Activated naive CD4-positive, alpha-beta T cell treated with anti-CD3 and anti-CD28 coated beads for 36 hours (primary cell): ENCODE results near the gene STYXL1. TPM values are rescaled to one million over a fixed set of nuclear protein-coding genes. Genes with fewer than 3 reads are reported as not detected.

Experiments used
- CTCF ChIA-PET: fragments of 350-600 bp; sonication (Branson Sonifier 250); formaldehyde crosslinking; loops from one replicate; lab custom pipeline; 2021; ENCODE audit warnings: antibody characterized with exemption; lab: Charles Lee
- DNase-seq: peaks from one replicate; pipeline ENCODE4 v3.0.0-alpha.2; 2020
- H3K27ac Mint-ChIP-seq: one replicate; pipeline ENCODE4 v1.8.0; 2021; ENCODE audit warnings: mild to moderate bottlenecking, mixed read lengths
- H3K27me3 Mint-ChIP-seq: one replicate; pipeline ENCODE4 v1.8.0; 2021; ENCODE audit warnings: low read depth, mixed read lengths
- H3K36me3 Mint-ChIP-seq: one replicate; pipeline ENCODE4 v1.8.0; 2021; ENCODE audit warnings: low read depth, mixed read lengths
- H3K4me1 Mint-ChIP-seq: one replicate; pipeline ENCODE4 v1.8.0; 2021; ENCODE audit warnings: low read depth, mixed read lengths
- H3K4me3 Mint-ChIP-seq: one replicate; pipeline ENCODE4 v1.8.0; 2021; ENCODE audit warnings: mild to moderate bottlenecking, moderate library complexity, mixed read lengths
- H3K9me3 Mint-ChIP-seq: one replicate; pipeline ENCODE4 v1.8.0; 2021; ENCODE audit warnings: mixed read lengths
- intact Hi-C: fragments of 100-400 bp; cut with micrococcal nuclease; formaldehyde crosslinking; loops from one replicate; pipeline ENCODE4 v1.15.1; 2023
- total RNA-seq, 2 experiments: library from RNA; stranded (reverse); gene quantifications; one replicate each; pipeline ENCODE4 v1.2.3, GENCODE V29; 2021

STYXL1 gene
- total RNA-seq, 2 experiments from 2014 or later, result 27.6 to 28.1 TPM

- H3K4me3 Mint-ChIP-seq, result no peak overlapping the region
- no peak for DNase-seq
- no peaks in the 10 kb centered on the region for H3K27me3 Mint-ChIP-seq
- CTCF ChIA-PET, result no interaction called here
- peaks cover 5% of the 10 kb centered on the region for H3K4me1 Mint-ChIP-seq
- no peak overlapping the region for H3K27ac Mint-ChIP-seq
- H3K36me3 Mint-ChIP-seq, result no peaks in the 10 kb centered on the region
- no peaks in the 10 kb centered on the region for H3K9me3 Mint-ChIP-seq
- intact Hi-C loops, result no loop called here
These were observed 27.2 kb upstream of the STYXL1 start for GRCh38 chr7:76074972-76075370.

GRCh38 chr7:76074306-76074971 lies 26.6 kb upstream of the STYXL1 start:
- CTCF ChIA-PET, result interaction anchor here (0.6 kb wide), 1 partner anchor 44 kb away, joined by 5 read pairs; no protein-coding TSS in a partner anchor
- no peaks in the 10 kb centered on the region for H3K36me3 Mint-ChIP-seq
- no peaks in the 10 kb centered on the region for H3K27me3 Mint-ChIP-seq
- intact Hi-C loops, result no loop called here
- no peak for DNase-seq
- H3K9me3 Mint-ChIP-seq, result no peaks in the 10 kb centered on the region
- H3K4me1 Mint-ChIP-seq, result peaks cover 5% of the 10 kb centered on the region
- no peak overlapping the region for H3K4me3 Mint-ChIP-seq
- no peak overlapping the region for H3K27ac Mint-ChIP-seq

GRCh38 chr7:76073335-76073990 lies 25.7 kb upstream of the STYXL1 start:
- Mint-ChIP-seq H3K4me1 (peaks cover 5% of the 10 kb centered on the region), H3K27ac (no peak overlapping the region), H3K36me3 (no peaks in the 10 kb centered on the region), H3K27me3 (no peaks in the 10 kb centered on the region), H3K4me3 (no peak overlapping the region), H3K9me3 (no peaks in the 10 kb centered on the region)
- intact Hi-C loops, result no loop called here
- CTCF ChIA-PET, result interaction anchor here (2.2 kb wide), 1 partner anchor 53 kb away, joined by 6 read pairs; no protein-coding TSS in a partner anchor
- DNase-seq, result no peak

GRCh38 chr7:76072243-76073148 lies 24.7 kb upstream of the STYXL1 start:
- Mint-ChIP-seq H3K9me3 (no peaks in the 10 kb centered on the region), H3K4me1 (peaks cover 5% of the 10 kb centered on the region), H3K27ac (no peak overlapping the region), H3K27me3 (no peaks in the 10 kb centered on the region), H3K4me3 (no peak overlapping the region), H3K36me3 (no peaks in the 10 kb centered on the region)
- CTCF ChIA-PET, result interaction anchor here (2.2 kb wide), 1 partner anchor 52 kb away, joined by 6 read pairs; no protein-coding TSS in a partner anchor
- intact Hi-C loops, result no loop called here
- no peak for DNase-seq

GRCh38 chr7:76071316-76072242 lies 23.8 kb upstream of the STYXL1 start:
- CTCF ChIA-PET, result interaction anchor here (1.3 to 2.2 kb wide), 2 partner anchors 10 to 51 kb away, joined by 6 to 7 read pairs; no protein-coding TSS in a partner anchor
- intact Hi-C loops, result no loop called here
- H3K4me1 Mint-ChIP-seq, result no peaks in the 10 kb centered on the region
- H3K27ac Mint-ChIP-seq, result no peak overlapping the region
- no peak overlapping the region for H3K4me3 Mint-ChIP-seq
- DNase-seq, result no peak
- no peaks in the 10 kb centered on the region for H3K36me3 Mint-ChIP-seq
- H3K27me3 Mint-ChIP-seq, result no peaks in the 10 kb centered on the region
- no peaks in the 10 kb centered on the region for H3K9me3 Mint-ChIP-seq

GRCh38 chr7:76069238-76069638 lies 21.4 kb upstream of the STYXL1 start:
- CTCF ChIA-PET, result interaction anchor here (0.8 kb wide), 1 partner anchor 21 kb away, joined by 5 read pairs; no protein-coding TSS in a partner anchor
- Mint-ChIP-seq H3K4me1 (no peaks in the 10 kb centered on the region), H3K27ac (no peak overlapping the region), H3K27me3 (no peaks in the 10 kb centered on the region), H3K9me3 (no peaks in the 10 kb centered on the region), H3K4me3 (no peak overlapping the region), H3K36me3 (peaks cover 17% of the 10 kb centered on the region)
- DNase-seq, result peak; percentile 35
- intact Hi-C loops, result loop anchor here (1.0 kb wide), 1 partner anchor 61 kb away; no protein-coding TSS in a partner anchor

- H3K4me3 Mint-ChIP-seq, result no peak overlapping the region
- H3K36me3 Mint-ChIP-seq, result peaks cover 21% of the 10 kb centered on the region
- no peaks in the 10 kb centered on the region for H3K4me1 Mint-ChIP-seq
- CTCF ChIA-PET, result interaction anchor here (0.8 to 1.3 kb wide), 2 partner anchors 10 to 47 kb away, joined by 3 to 4 read pairs; no protein-coding TSS in a partner anchor
- no peaks in the 10 kb centered on the region for H3K9me3 Mint-ChIP-seq
- no peak overlapping the region for H3K27ac Mint-ChIP-seq
- H3K27me3 Mint-ChIP-seq, result no peaks in the 10 kb centered on the region
- intact Hi-C loops, result no loop called here
- no peak for DNase-seq
These were observed 19.1 kb upstream of the STYXL1 start for GRCh38 chr7:76066716-76067503.

GRCh38 chr7:76065016-76065612 lies 17.3 kb upstream of the STYXL1 start:
- Mint-ChIP-seq H3K27ac (no peak overlapping the region), H3K4me3 (no peak overlapping the region), H3K36me3 (peaks cover 26% of the 10 kb centered on the region), H3K9me3 (no peaks in the 10 kb centered on the region), H3K4me1 (no peaks in the 10 kb centered on the region), H3K27me3 (no peaks in the 10 kb centered on the region)
- intact Hi-C loops, result no loop called here
- CTCF ChIA-PET, result interaction anchor here (1.3 kb wide), 1 partner anchor 8 kb away, joined by 4 read pairs; no protein-coding TSS in a partner anchor
- no peak for DNase-seq

- peaks cover 28% of the 10 kb centered on the region for H3K36me3 Mint-ChIP-seq
- H3K27me3 Mint-ChIP-seq, result no peaks in the 10 kb centered on the region
- H3K4me3 Mint-ChIP-seq, result no peak overlapping the region
- H3K27ac Mint-ChIP-seq, result no peak overlapping the region
- no peak for DNase-seq
- no peaks in the 10 kb centered on the region for H3K9me3 Mint-ChIP-seq
- H3K4me1 Mint-ChIP-seq, result no peaks in the 10 kb centered on the region
- intact Hi-C loops, result no loop called here
- CTCF ChIA-PET, result interaction anchor here (0.6 kb wide), 1 partner anchor 347 kb away, joined by 3 read pairs; no protein-coding TSS in a partner anchor
These were observed 16.6 kb upstream of the STYXL1 start for GRCh38 chr7:76064208-76064970.

- intact Hi-C loops, result no loop called here
- no peak for DNase-seq
- Mint-ChIP-seq H3K27me3 (no peaks in the 10 kb centered on the region), H3K27ac (no peak overlapping the region), H3K4me1 (no peaks in the 10 kb centered on the region), H3K4me3 (no peak overlapping the region), H3K9me3 (no peaks in the 10 kb centered on the region), H3K36me3 (peaks cover 31% of the 10 kb centered on the region)
- CTCF ChIA-PET, result interaction anchor here (0.6 kb wide), 2 partner anchors 284 to 346 kb away, joined by 3 to 7 read pairs; no protein-coding TSS in a partner anchor
These were observed 15.7 kb upstream of the STYXL1 start for GRCh38 chr7:76063525-76063924.
